COLO668 (cell line): ENCODE results near the gene GALE.
"Not testable (repeated sequence)": the region's sequence is repeated elsewhere in the genome, so short reads cannot be mapped to it uniquely, and the experiment has no call there.

Experiments
- DNase-seq: peaks from one replicate; lab custom pipeline; 2025; ENCODE audit not compliant: unreplicated experiment; lab: John Stamatoyannopoulos, UW

The GALE gene

DNA sequence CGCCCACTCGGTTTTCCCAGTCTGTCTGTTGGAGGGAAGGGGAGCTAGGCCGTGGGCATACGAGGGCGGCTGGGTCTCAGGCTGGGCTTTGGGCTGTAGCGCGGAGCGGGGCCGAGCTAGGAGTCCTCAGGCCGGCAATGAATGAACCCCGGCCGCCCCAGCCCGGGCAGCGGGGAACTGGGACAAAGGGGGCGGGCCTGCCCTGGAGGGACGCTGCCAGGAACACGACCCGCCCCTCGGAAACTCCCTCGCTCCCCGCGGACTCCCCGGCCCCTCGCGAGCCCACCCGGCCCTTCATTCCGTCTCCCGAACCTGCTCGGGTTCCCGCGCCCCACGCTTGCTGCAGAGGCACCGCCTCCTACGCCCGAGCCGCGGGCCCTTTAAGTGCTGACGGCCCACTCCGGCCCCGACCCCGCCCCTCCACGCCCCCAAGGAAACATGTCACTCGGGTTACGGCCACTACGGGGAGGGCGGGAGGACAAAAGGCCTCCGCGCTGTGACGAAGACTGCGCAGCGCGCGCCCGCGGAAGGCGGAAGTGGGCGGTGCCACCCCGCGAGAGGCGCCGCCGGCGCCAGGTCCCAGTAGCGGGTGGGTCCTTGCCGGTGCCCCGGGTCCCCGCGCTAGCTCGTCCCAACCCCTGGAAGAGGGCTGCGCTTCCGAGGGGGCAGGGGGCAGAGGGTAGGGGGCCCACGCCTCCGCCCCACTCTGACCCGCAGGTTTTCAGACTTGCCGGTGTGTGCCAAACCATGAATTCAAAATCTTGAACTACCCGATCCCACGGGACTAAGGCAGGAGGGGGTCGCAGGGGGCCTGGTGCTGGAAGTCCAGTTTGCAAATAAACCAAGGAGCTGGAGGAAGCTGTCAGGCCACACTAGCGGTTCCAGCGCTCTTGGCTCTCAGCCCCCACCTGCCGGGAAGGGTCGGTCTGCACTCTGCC lies at the start of gene GALE:
TSS of gene GALE (minus strand) at position 355 of the 938 bp plus-strand sequence. CDS start 1,747 bp downstream, outside the sequence.
- peak; percentile 100 for DNase-seq

- no peak for DNase-seq
Observed at GRCh38 chr1:23848673-23849616, 48.4 kb upstream of the GALE start.

DNA sequence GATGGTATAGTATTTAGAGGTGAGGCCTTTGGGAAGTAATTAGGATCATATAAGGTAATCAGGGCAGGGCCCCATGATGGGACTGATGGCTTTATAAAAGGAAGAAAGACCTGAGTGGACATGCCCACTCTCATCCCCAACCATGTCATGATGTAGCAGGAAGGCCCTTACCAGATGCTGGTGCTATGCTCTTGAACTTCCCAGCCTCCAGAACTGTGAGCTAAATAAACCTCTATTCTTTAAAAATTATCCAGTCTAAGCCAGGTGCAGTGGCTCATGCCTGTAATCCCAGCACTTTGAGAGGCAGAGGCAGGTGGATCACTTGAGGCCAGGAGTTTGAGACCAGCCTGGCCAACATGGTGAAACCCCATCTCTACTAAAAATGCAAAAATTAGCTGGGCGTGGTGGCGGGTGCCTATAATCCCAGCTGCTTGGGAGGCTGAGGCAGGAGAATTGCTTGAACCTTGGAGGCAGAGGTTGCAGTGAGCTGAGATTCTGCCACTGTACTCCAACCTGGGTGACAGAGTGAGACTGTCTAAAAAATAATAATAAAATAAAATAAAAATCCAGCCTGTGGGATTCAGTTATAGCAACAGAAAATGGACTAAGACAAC lies 47.0 kb upstream of the GALE start:
- DNase-seq, result not testable (repeated sequence)

GRCh38 chr1:23845163-23845562 lies 44.6 kb upstream of the GALE start:
- no peak for DNase-seq

- no peak for DNase-seq
Observed at GRCh38 chr1:23843644-23844043, 43.1 kb upstream of the GALE start.

- DNase-seq, result peak; percentile 73
Observed at GRCh38 chr1:23838401-23838866, 37.9 kb upstream of the GALE start.

DNA sequence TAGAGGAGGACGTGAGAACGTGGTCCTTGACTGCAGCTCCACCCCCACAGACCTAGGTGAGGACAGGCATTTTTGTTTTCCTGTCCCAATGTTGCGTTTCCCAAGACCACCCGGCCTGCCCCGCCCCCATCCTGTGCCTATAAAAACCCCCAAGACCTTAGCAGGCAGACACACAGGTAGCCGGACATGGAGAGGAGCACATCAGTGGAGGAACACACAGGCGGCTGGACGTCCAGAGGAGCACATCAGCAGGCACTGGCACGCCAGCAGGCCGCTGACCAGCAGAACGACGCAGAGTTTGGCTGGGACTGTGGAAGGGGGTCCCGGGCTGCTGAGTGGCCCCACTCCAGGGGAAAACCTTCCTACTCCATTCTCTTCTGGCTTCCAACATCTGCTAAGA lies 37.4 kb upstream of the GALE start:
- DNase-seq, result no peak

- DNase-seq, result no peak
Observed at GRCh38 chr1:23836037-23836436, 35.5 kb upstream of the GALE start.

GRCh38 chr1:23834156-23834555 lies 33.6 kb upstream of the GALE start:
- not testable (repeated sequence) for DNase-seq

GRCh38 chr1:23827717-23828116 lies 27.2 kb upstream of the GALE start:
- DNase-seq, result no peak

GRCh38 chr1:23826590-23826989 lies 26.0 kb upstream of the GALE start:
- not testable (repeated sequence) for DNase-seq

GRCh38 chr1:23825762-23826522 lies 25.4 kb upstream of the GALE start:
- no peak for DNase-seq

DNA sequence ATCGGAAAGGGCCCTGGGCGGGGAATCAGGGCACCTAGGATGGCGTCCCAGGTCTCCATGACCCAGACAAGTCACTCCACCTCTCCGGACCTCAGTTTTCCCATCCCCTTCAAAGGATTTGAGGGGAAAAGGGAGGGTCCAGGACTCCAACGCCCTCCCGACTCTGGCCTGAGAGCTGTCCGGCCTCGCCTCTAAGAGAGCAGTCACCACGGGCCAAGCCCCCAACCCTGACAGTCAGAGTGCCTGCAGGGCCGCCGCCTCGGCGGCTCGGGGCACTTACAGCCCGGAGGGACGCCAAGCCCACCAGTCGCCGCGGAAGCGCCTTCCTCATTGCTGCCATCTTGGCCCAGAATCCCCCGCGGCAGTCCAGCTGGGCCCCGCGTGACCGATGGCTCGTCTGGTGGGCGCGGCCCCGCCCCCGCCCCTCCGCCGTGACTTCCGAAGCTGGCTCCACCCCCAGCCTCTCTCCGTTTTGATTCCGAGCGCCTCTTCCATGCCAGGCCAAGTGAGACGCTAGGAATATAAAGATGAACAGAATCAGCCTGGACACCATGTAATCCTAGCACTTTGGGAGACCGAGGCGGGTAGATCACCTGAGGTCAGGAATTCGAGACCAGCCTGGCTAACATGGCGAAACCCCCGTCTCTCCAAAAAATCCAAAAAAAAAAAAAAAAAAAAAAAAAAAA lies 24.7 kb upstream of the GALE start, which contains the start of gene HMGCL:
TSS of gene HMGCL (minus strand) at position 354 of the 686 bp plus-strand sequence. CDS start at position 340, 14 bp downstream.
- peak; percentile 99 for DNase-seq

DNA sequence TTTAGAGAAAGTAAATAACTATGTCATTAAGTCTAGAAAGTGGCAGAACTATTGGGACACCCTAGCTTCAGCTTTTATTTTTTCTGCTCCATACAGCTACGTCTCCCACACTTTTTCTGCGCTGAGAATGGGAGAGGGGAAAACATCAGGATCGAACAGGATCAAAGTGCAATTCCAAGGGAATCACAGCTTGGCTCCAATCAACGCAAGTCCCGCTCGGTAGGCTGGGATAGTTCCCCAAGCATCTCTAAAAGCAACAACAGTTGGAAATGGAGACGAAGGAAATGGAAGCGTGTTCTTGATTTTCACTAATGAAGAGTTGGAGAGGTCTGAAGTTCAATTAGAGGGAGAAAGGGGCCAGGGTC lies 24.1 kb upstream of the GALE start:
- DNase-seq, result no peak

GRCh38 chr1:23823767-23824166 lies 23.2 kb upstream of the GALE start:
- no peak for DNase-seq

DNA sequence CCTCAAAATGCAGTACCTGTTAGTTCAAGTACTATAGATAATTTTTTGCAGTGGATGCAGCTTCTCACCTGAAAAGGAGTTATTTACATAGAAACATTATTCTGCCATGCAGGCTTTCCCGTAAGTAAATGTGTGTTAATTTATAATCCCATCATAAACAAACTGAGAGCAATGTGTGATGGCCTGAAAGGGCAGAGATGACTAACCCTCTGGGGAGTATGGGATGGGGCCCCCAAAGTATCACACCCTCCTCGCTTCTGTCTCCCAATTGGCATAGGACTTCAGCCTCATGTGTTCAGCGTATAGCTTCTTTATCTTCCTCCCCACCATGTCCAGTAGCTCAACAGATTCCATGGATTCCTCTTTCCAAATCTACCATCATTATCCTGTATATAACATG lies 17.1 kb upstream of the GALE start:
- no peak for DNase-seq

DNA sequence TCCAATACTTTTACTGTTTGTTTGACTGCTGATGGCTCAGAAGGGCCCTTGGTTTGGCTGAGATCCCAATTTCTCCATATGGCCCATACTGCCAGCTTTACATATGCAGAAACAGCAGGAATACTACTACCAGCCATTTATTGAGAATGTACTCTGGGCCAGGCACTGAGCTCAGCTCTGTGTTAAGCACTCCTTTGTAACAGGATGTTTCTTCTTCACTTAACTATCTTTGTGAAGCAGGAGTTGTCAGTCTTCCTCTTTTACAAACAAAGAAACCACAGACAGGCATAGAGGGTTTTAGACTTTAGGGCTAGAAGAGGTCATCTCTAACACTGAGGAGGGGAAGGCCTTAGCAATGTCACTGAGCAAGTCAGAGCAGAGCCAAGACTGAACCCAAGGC lies 16.4 kb upstream of the GALE start:
- DNase-seq, result no peak

DNA sequence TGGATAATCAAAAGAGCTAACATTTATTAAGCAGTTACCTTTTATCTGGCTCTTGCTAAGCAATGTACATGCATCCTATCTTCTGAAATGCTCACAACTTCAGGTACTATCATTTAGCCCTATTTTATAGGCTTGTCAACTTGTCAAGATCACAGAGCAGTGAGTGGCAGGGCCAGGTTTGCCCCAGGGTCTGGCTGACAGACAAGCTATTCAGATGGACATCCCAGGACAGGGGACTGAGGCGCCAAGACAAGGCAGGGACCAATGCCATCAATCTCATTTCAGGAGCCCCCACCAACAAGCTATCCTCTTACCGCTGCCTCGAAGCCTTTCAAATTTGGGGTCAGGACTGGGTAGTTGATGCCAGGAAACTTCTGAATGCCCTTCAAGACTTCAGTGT lies 15.8 kb upstream of the GALE start:
- no peak for DNase-seq

GRCh38 chr1:23814016-23814415 lies 13.5 kb upstream of the GALE start:
- no peak for DNase-seq
